B cell (primary cell): Measurements from ENCODE around the gene SCMH1. TPM values are rescaled to one million over a fixed set of nuclear protein-coding genes. Genes with fewer than 3 reads are reported as not detected.

ENCODE experiments used
- ATAC-seq: fragments of 200-7000 bp; cut with Tn5 transposase; one replicate; pipeline ENCODE4 v1.10.0; 2021; ENCODE audit warnings: low read depth, mild to moderate bottlenecking, moderate number of reproducible peaks, moderate library complexity
- CTCF ChIA-PET: fragments of 350-600 bp; sonication (Branson Sonifier 250); formaldehyde crosslinking; loops from one replicate; lab custom pipeline; 2021; ENCODE audit warnings: antibody characterized with exemption, inconsistent platforms; lab: Charles Lee
- POLR2A ChIA-PET: fragments of 350-600 bp; sonication (Branson Sonifier 250); formaldehyde crosslinking; loops from one replicate; lab custom pipeline; 2021; ENCODE audit warnings: antibody characterized with exemption; lab: Charles Lee
- DNase-seq: peaks from one replicate; pipeline ENCODE4 v3.0.0; 2013
- H2AFZ ChIP-seq: 2 replicates; pipeline ENCODE4 v1.6.1; 2012; ENCODE audit warnings: mild to moderate bottlenecking, low read depth, low read length; ENCODE audit not compliant: insufficient read depth, poor library complexity, severe bottlenecking
- H3K27ac ChIP-seq, 2 donors: 1 replicate in 1 of 2; 2 replicates in 1 of 2; pipeline ENCODE4 v1.5.1; 2012 to 2013; ENCODE audit warnings: low read length in 2 of 2, mild to moderate bottlenecking in 2 of 2, moderate library complexity in 1 of 2
- H3K27me3 ChIP-seq, 4 experiments: fragments of 200-600 bp in 1 of 4; sonication (generic) in 1 of 4; replicated peaks in 1 of 4; 1 replicate in 2 of 4; 2 replicates in 2 of 4; pipeline versions ENCODE4 v1.6.1 to v1.7.0; 2013 to 2016; ENCODE audit warnings: low read length in 3 of 4, mild to moderate bottlenecking in 2 of 4, mixed read lengths in 1 of 4, moderate library complexity in 1 of 4; ENCODE audit not compliant: insufficient read depth in 4 of 4, control insufficient read depth in 3 of 4; ENCODE audit errors: control extremely low read depth in 1 of 4
- H3K36me3 ChIP-seq, 2 experiments: replicated peaks in 1 of 2; 1 replicate in 1 of 2; 2 replicates in 1 of 2; pipeline versions ENCODE4 v1.6.1 to v1.7.1; 2013; ENCODE audit warnings: low read length in 1 of 2; ENCODE audit not compliant: insufficient read depth in 2 of 2, control insufficient read depth in 1 of 2; ENCODE audit errors: control extremely low read depth in 1 of 2, extremely low read depth in 1 of 2
- H3K4me1 ChIP-seq, 2 donors: fragments of 200-600 bp in 1 of 2; sonication (generic) in 1 of 2; 1 replicate in 1 of 2; 2 replicates in 1 of 2; pipeline versions ENCODE4 v1.5.1 to v1.6.1; 2013 to 2017; ENCODE audit warnings: low read length in 2 of 2; ENCODE audit not compliant: control insufficient read depth in 2 of 2, insufficient read depth in 2 of 2
- H3K4me2 ChIP-seq: replicated peaks from 2 replicates; pipeline ENCODE3; 2012; ENCODE audit warnings: mild to moderate bottlenecking, low read depth, low read length; ENCODE audit not compliant: poor library complexity, severe bottlenecking
- H3K4me3 ChIP-seq, 5 experiments: fragments of 200-600 bp in 1 of 5; sonication (generic) in 1 of 5; 1 replicate in 3 of 5; 2 replicates in 2 of 5; pipeline versions ENCODE4 v1.5.1 to v1.7.0; 2011 to 2016; ENCODE audit warnings: low read length in 4 of 5, mild to moderate bottlenecking in 4 of 5, low read depth in 2 of 5, control low read depth in 1 of 5, moderate library complexity in 1 of 5; ENCODE audit not compliant: insufficient read depth in 1 of 5; ENCODE audit errors: control extremely low read depth in 1 of 5, extremely low read depth in 1 of 5
- H3K79me2 ChIP-seq: fragments of 200-600 bp; sonication (generic); one replicate; pipeline ENCODE4 v1.6.0; 2016; ENCODE audit warnings: low read length; ENCODE audit not compliant: control insufficient read depth, insufficient read depth
- H3K9ac ChIP-seq: fragments of 200-600 bp; sonication (generic); 2 replicates; pipeline ENCODE4 v1.6.1; 2017; ENCODE audit warnings: mild to moderate bottlenecking, low read length, moderate library complexity
- H3K9me3 ChIP-seq, 3 donors: one replicate each; pipeline versions ENCODE4 v1.6.1 to v1.7.1; 2013; ENCODE audit warnings: low read length in 2 of 3; ENCODE audit not compliant: control insufficient read depth in 2 of 3, insufficient read depth in 1 of 3; ENCODE audit errors: control extremely low read depth in 1 of 3
- H4K20me1 ChIP-seq: 2 replicates; pipeline ENCODE4 v1.6.0; 2012; ENCODE audit warnings: mild to moderate bottlenecking, low read length; ENCODE audit not compliant: insufficient read depth, control insufficient read depth, poor library complexity, severe bottlenecking
- H3K27ac Mint-ChIP-seq: one replicate; pipeline ENCODE4 v1.8.0; 2021; ENCODE audit warnings: mixed read lengths
- H3K27me3 Mint-ChIP-seq: one replicate; pipeline ENCODE4 v1.8.0; 2021; ENCODE audit warnings: mixed read lengths
- H3K4me1 Mint-ChIP-seq: one replicate; pipeline ENCODE4 v1.8.0; 2021; ENCODE audit warnings: mixed read lengths
- H3K4me3 Mint-ChIP-seq: one replicate; pipeline ENCODE4 v1.8.0; 2021; ENCODE audit warnings: mixed read lengths
- H3K9me3 Mint-ChIP-seq: one replicate; pipeline ENCODE4 v1.8.0; 2022; ENCODE audit warnings: mixed read lengths; ENCODE audit not compliant: insufficient read depth
- EZH2 ChIP-seq: IDR thresholded peaks from 2 replicates; pipeline ENCODE4 v1.6.1; 2012; ENCODE audit warnings: borderline replicate concordance, low read depth, mild to moderate bottlenecking, moderate library complexity, low read length; ENCODE audit not compliant: insufficient read depth, poor library complexity, severe bottlenecking
- WGBS: methylation state at CpG from one replicate; pipeline ENCODE4 v1.1.5; 2013; ENCODE audit warnings: missing lambda C conversion rate; ENCODE audit not compliant: insufficient coverage; 5-methylcytosine and 5-hydroxymethylcytosine counted together
- intact Hi-C: fragments of 100-400 bp; cut with micrococcal nuclease; formaldehyde crosslinking; loops from one replicate; pipeline ENCODE4 v1.10.0; 2022
- polyA plus RNA-seq: library from polyadenylated mRNA; depleted of rRNA; stranded (reverse); fragments of >200 nt; gene quantifications from 2 replicates; pipeline ENCODE4 v1.2.3, GENCODE V29; 2012
- total RNA-seq, 2 donors: library from RNA; stranded (reverse); fragments of 120-200 nt in 1 of 2; gene quantifications; 1 replicate in 1 of 2; 2 replicates in 1 of 2; pipeline versions ENCODE4 v1.2.3 to v1.2.4, GENCODE V29; 2013 to 2022
- TF ChIP-seq, protein P1 (sequence below): fragments of 200-600 bp; IDR thresholded peaks from one replicate; pipeline ENCODE4 v1.8.0; 2022; ENCODE audit warnings: antibody characterized with exemption, mild to moderate bottlenecking

The SCMH1 gene
- total and polyA plus RNA-seq, 2 donors (not counting 1 experiment from before 2014, with no cell fraction given): 29.4 to 33.3 TPM

DNA sequence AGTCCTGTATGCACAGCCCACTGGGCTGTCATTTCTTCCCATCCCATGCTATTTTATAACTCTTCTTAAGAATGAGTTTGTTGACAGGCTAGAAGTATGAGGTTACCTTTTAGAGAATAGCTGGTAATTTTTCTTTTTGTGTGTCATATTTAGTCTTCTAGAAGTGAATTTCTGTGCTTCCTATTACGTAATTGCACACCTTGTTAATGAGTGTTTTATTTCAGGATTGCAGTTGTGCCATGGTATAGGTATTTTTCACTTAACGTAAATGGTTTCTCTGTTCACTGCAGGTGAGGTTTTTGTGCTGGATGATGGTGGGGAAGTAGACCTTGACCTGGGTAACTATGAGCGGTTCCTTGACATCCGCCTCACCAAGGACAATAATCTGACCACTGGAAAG, 257.6 kb downstream of the SCMH1 start:
- peaks cover 52% of the 10 kb centered on the region for H3K79me2 ChIP-seq
- H3K4me2 ChIP-seq: no peak overlapping the region
- peaks cover 15% of the 10 kb centered on the region for H3K4me1 Mint-ChIP-seq
- H4K20me1 ChIP-seq: no peaks in the 10 kb centered on the region
- TF ChIP-seq, protein P1, sequence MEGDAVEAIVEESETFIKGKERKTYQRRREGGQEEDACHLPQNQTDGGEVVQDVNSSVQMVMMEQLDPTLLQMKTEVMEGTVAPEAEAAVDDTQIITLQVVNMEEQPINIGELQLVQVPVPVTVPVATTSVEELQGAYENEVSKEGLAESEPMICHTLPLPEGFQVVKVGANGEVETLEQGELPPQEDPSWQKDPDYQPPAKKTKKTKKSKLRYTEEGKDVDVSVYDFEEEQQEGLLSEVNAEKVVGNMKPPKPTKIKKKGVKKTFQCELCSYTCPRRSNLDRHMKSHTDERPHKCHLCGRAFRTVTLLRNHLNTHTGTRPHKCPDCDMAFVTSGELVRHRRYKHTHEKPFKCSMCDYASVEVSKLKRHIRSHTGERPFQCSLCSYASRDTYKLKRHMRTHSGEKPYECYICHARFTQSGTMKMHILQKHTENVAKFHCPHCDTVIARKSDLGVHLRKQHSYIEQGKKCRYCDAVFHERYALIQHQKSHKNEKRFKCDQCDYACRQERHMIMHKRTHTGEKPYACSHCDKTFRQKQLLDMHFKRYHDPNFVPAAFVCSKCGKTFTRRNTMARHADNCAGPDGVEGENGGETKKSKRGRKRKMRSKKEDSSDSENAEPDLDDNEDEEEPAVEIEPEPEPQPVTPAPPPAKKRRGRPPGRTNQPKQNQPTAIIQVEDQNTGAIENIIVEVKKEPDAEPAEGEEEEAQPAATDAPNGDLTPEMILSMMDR: no peak
- no peak for TF ChIP-seq EZH2
- H3K4me1 ChIP-seq: peaks cover 8 to 10% of the 10 kb centered on the region in 2 donors
- no peaks in the 10 kb centered on the region for H3K27me3 Mint-ChIP-seq
- H3K27ac Mint-ChIP-seq: no peak overlapping the region
- 100% methylated on average over 1 of the region's 4 CpGs for WGBS
- H3K4me3 Mint-ChIP-seq: no peak overlapping the region
- intact Hi-C loops: no loop called here
- DNase-seq (no peak), ATAC-seq (no peak)
- ChIA-PET CTCF (no interaction called here), POLR2A (no interaction called here)
- H3K9ac ChIP-seq: no peak overlapping the region
- no peak overlapping the region for H3K4me3 ChIP-seq
- peaks cover 3 to 54% of the 10 kb centered on the region in 2 experiments for H3K36me3 ChIP-seq
- H3K9me3 ChIP-seq: no peaks in the 10 kb centered on the region
- H2AFZ ChIP-seq: no peak overlapping the region
- H3K27ac ChIP-seq: no peak overlapping the region
- H3K9me3 Mint-ChIP-seq: no peaks in the 10 kb centered on the region
- H3K27me3 ChIP-seq: no peaks in the 10 kb centered on the region

DNA sequence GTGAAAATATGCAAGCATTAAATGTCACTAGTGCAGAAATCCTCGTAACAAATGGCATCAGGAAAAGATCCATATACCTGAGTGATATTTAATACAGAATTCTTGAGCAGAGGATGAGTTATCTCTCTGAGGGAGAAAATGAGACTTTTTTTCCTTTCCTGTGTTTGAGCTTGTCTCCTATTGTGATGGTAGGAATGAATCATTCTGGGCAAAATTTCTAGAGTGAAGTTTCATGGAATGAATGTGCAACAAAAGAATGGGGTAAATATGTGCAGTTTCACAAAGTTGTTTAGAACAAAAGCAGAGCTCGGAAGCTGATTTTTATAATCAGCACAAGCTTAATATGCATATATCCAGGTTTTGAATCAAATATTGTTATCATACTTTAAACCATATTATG, 258.0 kb downstream of the SCMH1 start:
- H3K27me3 ChIP-seq: no peaks in the 10 kb centered on the region
- H4K20me1 ChIP-seq: no peaks in the 10 kb centered on the region
- ChIA-PET CTCF (no interaction called here), POLR2A (no interaction called here)
- ATAC-seq (no peak), DNase-seq (no peak)
- no CpG with 5 or more reads among the region's 2 CpGs for WGBS
- no peak overlapping the region for H3K4me2 ChIP-seq
- no peaks in the 10 kb centered on the region for H3K9me3 ChIP-seq
- no peak overlapping the region for H3K9ac ChIP-seq
- Mint-ChIP-seq H3K4me1 (peaks cover 15% of the 10 kb centered on the region), H3K27me3 (no peaks in the 10 kb centered on the region), H3K27ac (no peak overlapping the region), H3K9me3 (no peaks in the 10 kb centered on the region), H3K4me3 (no peak overlapping the region)
- no peak overlapping the region for H3K27ac ChIP-seq
- no peak overlapping the region for H2AFZ ChIP-seq
- no peak overlapping the region for H3K4me3 ChIP-seq
- intact Hi-C loops: no loop called here
- TF ChIP-seq, protein P1: no peak
- TF ChIP-seq EZH2: no peak
- H3K36me3 ChIP-seq: peaks cover 1 to 49% of the 10 kb centered on the region in 2 experiments
- peaks cover 52% of the 10 kb centered on the region for H3K79me2 ChIP-seq
- peaks cover 10 to 13% of the 10 kb centered on the region in 2 donors for H3K4me1 ChIP-seq
